ENCODE measurements around the gene PRR7.
"Not testable (repeated sequence)": the region's sequence is repeated elsewhere in the genome, so short reads cannot be mapped to it uniquely, and the experiment has no call there.

PRR7 gene

DNA sequence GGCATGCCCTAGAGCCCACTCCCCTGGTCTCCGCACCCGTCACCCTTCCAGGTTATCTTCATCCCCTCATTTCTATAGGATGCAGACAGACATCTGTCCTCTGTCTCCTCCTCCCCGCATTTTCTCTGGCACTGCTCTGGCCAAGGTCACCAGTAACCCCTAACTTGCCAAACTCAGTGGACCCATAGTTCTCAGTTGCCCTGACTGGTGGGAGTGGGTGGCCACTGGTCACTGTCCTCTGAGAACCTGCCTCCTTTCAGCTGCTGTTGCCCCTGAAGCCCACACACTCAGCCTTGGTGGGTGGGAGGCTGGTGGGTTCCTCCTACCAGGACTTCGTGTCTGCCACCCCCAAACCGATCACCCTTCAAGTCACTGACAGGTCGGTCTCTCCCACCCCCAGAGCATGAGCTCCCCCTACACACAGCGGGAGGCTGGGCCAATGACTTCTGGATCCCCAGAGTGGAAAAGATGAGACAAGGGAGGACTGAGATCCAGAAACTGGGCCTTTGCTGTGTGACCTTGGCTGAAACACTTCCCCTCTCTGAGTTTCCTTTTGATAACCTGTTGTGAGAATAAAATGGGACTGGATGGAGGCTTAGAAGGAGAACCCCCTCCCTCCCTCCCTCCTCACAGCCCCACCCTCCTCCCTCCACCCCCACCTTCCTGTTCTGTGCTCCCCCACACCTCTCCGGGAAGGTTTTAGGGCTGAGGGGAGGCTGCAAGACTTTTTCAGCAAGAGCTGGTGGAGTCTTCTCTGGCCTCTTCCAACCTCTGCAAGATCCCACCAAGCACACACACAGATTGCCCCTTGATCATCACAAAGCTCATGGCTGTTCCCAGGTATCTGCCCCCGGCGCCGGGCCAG lies 29.2 kb downstream of the PRR7 start:
- no peak overlapping the region for H3K4me3 ChIP-seq
- H3K27ac ChIP-seq = no peak overlapping the region

DNA sequence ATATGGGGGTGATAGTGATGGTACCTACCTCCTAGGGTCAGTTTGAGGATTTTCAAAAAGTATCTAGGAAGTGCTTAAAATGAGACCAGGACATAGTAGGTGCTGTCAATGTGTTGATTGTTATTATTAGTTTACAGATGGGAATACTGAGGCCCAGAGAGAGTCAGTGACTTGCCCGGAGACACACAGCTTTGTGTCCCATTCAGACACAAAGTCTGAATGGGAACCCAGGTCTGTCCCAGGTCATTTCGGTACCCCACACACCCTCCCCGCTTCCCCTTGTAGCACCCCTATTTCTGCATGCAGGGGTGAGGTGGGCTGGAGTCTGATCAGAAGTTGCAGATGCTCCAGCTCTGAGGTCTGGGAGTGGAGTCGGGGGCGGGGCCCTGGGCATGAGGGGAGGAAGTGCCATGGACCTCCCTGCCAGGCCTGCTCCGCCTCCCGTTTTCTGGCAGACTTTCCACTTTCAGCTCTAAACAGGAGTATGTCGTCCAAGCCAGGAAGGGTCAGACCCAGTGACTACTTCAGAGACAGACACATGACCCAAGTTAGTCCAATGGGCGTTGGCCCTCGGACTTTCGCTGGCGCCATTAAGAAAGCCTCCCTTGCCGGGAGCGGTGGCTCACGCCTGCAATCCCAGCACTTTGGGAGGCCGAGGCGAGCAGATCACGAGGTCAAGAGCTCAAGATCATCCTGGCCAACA lies 30.1 kb downstream of the PRR7 start:
- Histone ChIP-seq H3K27ac (no peak overlapping the region), H3K4me3 (no peak overlapping the region)

DNA sequence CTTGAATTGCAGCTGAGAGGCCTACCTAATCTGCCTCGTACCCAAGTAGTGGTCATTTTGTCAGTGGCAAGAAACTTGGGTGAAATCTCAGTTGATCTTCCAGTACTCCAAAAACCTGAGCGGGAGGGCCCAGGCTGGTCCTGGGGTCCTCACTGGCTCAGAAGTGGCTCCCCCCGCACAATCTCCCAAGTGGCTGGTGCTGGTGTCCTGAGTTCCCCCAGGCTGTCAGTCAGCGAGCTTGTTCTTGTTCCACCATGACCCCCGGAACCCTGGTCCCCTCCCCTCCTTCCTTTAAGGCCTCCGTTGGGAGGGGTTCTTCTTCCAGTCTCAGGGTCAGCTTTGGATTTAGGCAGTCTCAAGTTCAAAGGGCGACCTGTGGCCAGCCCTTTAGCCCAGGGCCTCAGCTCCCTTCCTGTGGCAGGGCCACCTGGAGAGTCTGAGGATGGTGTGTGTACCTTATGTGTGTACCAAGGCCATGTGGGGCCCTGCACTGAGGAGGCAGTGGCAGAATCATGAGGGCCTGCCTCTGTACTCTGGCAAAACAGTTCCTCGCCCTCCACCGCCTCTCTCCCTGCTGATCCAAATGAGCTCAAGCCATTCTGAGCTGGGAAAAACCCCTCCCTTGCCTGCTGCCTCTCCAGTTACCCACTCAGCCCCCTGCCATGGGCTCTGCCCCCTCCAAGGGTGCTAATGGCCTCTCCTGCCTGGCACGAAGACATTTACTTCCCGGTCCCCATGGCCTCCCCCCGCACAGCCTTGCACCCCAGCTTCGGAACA lies 31.3 kb downstream of the PRR7 start:
- no peak overlapping the region for H3K4me3 ChIP-seq
- H3K27ac ChIP-seq = peak overlapping the region in 5 of 21 experiments; percentile 3 to 57 (median 47)

DNA sequence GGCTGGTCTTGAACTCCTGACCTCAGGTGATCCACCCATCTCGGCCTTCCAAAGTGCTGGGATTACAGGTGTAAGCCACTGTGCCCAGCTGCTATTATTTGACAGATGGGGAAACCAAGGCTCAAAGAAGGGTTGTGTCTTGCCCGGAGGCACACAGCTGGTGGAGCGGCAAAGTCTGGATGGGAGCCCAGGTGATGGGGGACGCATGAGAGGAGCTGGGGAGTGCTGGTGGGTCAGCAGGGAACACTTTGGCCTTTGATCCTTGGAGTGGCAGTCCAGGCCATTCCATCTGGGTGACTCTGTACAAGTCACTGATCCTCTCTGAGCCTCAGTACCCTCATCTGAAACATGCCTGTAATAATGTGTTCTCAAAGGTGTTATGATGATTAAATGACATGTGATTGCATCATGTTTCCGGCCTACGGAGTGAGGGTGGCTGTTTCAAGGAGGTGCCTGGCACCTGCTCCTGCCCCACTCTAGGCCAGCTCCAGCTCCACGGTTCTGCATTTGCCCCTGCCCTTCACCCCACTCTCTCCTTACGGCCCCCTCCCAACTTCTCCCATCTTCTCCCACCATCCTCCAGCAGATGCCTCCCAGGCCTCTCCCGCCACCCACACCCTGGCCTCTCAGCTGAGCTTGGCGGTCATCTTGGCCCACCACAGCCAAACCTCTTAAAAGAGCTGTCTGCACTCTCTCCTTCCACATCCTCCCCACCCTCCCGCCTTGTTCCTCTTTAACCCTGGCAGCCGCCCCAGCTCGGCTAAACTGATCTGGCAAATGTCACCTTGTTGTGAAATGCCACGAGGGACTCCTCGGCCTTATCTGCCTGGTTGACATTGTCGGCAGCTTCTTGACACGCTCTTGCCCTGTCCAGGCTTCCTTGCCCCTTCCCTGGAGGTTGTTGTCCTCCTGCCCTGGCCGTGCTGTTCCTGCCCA lies 32.4 kb downstream of the PRR7 start:
- H3K4me3 ChIP-seq = no peak overlapping the region
- H3K27ac ChIP-seq = peak overlapping the region in 11 of 21 experiments; percentile 1 to 62 (median 47)

DNA sequence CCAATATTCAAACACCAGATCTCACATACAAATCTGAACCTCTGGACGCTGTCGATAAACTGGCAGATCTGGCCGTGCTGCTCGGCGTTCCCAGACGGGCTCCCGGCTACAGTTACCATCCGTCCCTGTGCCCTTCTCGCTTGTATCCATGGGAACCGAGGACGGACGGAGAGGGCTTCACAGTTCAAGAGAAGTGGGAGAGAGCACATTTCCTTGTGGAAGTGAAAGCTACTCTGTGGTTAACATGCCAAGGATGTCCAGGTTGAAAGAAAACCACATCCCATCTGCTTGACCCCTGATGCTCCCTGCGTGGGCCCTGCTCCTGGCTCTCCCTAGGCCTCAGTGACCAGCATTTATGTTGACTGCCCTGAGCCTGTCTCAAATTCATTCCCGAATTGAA lies 33.2 kb downstream of the PRR7 start:
- Histone ChIP-seq H3K27ac (peak overlapping the region in 10 of 21 experiments; percentile 1 to 58 (median 40)), H3K4me3 (no peak overlapping the region)

DNA sequence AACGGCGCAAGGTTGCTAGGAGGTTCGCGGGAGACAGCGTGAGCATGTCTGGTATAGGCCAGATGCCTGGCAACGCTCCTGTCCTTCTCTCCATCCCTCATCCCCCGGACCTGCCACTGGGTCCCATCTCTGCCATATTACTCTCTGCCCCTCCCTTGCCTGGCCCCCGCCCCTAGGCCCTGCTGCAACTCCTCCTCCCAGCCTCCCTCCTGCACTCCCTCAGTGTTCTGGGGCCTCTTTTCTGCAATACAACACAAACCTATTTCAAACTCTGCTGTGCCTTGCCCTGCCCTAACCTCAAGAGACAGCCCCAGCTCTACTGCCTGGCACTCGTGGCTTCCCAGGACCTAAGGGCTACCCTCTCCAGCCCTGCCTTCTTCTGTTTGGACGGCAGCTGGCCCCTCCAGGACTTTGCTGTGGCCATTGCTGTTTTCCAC lies 35.8 kb downstream of the PRR7 start:
- Histone ChIP-seq H3K4me3 (no peak overlapping the region), H3K27ac (no peak overlapping the region)

DNA sequence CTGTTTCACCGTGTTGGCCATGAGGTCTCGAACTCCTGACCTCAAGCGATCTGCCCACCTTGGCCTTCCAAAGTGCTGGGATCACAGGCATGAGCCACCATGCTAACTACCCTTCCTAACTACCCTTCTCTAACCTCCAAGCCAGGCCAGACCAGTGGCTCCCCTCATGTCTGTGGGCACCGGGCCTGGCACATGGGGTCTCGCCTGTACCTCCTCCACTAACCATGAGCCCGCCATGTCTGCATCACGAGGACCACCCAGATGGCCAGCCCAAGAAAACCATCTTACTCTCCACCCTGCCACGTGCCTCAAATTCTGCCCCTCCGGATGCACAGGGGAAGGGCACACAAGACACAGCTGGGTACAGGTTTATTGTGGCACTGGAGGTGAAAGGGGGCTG lies 36.4 kb downstream of the PRR7 start:
- Histone ChIP-seq H3K4me3 (no peak overlapping the region), H3K27ac (no peak overlapping the region)

DNA sequence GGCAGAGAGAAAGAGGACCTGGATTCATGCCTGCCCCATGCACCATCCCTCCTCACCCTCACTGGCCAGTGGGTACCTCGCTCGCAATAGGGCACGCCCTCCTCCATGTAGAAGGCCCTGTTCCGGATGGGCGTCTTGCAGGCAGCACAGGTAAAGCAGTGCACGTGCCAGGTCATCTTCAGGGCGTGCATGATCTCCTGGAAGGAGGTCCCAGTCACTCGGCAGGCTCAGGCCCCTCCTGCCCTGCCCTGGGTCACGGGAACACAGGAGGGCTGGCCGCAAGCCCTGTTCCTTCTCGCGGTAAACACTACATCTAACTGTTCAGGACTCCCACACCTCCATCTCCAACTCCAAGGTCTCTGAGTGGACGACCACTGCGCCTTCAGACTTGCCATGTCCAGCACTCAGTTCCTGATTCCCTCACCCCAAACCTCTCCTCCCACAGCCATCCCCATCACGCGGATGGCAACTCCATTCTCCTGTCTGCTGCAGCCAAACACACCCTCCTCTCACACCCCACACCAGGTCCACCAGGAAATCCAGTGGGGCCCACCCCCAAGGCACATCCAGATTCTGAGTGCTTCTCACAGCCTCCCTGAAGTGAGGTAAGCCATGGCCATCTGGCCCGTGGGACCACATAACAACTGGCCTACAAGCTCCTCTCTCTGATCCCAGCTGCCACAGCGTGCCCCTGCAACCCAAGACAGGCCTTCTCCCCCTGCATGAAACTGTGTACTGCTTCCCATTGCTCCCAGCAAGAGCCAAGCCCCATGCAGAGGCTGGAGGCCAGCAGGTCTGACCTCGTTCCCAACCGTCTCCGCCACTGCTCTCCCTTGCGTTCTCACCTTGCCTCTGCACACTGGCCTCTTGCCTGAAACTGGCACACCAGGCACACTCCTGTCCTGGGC lies 37.6 kb downstream of the PRR7 start:
- no peak overlapping the region for H3K27ac ChIP-seq
- H3K4me3 ChIP-seq = no peak overlapping the region

DNA sequence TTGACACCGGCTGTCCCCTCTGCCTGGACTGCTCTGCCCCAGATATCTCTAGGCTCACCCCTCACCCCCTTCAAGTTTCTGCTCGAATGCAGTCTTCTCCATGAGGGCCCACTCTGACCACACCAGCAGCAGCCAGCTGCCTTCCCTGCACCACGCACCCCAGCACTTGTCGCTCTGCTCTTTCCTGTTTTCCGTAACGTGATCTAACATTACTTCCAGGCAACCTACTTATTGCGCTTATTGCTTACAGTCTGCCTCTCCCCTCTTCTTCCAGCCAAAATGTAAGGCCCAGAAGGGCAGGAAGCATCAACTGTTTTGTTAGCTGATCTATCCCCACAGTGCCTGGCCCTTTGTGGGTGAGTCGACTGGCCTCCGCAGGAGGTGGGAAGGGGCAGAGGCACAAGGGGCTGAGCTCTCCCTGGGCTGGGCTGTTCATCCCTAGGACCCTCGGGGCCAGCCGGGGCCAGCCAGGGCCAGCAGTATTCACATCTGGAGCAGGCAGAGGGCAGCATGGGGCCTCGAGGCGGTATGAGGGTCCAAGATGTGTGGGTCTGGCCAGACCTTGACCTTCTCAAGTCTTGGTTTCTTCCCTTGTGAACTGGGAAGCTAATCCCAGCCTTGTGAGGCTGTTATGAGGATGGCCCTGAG lies 38.4 kb downstream of the PRR7 start:
- Histone ChIP-seq H3K4me3 (no peak overlapping the region), H3K27ac (no peak overlapping the region)

DNA sequence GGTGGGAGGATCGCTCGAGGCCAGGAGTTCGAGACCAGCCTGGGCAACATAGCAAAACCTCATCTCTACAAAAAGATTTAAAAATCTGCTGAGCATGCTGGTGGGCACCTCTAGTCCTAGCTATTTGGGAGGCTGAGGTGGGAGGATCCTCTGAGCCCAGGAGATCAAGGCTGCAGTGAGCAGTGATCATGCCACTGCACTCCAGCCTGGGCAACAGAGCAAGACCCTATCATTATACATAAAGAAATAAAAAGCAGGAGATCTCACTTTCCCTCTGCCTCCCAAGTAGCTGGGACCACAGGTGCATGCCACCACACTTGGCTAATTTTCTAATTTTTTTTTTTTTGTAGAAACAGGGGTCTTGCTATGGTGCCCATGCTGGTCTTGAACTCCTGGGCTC lies 39.1 kb downstream of the PRR7 start:
- not testable (repeated sequence) for H3K27ac ChIP-seq, H3K4me3 ChIP-seq

DNA sequence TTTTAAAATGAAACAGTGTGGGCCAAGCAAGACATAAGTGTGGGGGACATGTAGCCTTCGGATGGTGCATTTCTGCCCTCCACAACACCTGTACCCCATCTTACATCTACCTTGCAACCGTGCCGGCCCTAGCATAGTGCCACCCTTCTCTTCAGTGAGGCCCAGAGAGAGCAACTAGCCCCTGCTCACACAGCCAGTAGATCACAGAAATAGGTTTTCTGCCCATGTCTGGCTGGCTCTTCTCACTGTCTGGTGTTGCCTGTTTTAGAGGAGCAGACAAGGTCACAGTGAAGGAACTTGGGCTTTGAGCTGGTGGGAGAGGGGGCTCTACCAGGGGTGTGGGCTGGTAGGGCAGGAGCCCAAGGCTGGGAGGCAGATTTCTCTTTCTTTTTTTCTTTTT lies 39.6 kb downstream of the PRR7 start:
- Histone ChIP-seq H3K4me3 (no peak overlapping the region), H3K27ac (no peak overlapping the region)

DNA sequence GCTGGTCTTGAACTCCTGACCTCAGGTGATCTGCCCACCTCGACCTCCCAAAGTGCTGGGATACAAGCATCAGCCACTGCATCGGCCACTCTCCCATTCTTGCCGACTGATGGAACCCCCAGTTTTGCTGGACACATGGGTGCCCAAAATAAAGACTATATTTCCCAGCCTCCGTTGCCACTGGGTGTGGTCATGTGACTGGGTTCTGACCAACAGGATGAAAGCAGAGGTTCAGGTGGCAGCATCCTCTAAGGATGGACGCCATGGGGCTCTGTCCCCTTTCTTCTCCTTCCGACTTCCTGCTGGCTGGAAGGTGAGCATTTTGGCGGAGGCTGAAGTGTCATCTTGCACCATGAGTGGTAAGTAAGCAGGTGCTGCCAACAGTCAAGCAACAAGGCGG lies 40.5 kb downstream of the PRR7 start:
- no peak overlapping the region for H3K4me3 ChIP-seq
- no peak overlapping the region for H3K27ac ChIP-seq

DNA sequence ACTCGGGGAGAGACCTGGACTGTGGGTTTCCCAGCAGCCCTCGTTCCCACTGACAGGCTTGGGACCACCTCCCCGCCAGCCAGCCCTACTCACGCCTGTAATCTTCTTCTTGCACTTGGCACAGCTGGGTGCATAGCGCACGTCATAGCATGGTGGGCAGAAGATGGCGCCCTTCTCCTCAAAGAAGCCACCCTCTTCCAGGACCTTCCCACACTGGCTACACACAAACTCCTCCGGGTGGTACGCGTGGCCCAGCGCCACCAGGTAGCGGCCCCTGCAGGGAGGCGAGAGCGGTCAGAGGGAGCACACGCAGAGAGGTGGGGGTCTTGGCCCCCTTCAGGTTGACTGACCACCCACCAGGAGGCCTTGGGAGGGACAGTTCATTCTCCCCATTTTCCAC lies 41.4 kb downstream of the PRR7 start:
- Histone ChIP-seq H3K4me3 (no peak overlapping the region), H3K27ac (no peak overlapping the region)

DNA sequence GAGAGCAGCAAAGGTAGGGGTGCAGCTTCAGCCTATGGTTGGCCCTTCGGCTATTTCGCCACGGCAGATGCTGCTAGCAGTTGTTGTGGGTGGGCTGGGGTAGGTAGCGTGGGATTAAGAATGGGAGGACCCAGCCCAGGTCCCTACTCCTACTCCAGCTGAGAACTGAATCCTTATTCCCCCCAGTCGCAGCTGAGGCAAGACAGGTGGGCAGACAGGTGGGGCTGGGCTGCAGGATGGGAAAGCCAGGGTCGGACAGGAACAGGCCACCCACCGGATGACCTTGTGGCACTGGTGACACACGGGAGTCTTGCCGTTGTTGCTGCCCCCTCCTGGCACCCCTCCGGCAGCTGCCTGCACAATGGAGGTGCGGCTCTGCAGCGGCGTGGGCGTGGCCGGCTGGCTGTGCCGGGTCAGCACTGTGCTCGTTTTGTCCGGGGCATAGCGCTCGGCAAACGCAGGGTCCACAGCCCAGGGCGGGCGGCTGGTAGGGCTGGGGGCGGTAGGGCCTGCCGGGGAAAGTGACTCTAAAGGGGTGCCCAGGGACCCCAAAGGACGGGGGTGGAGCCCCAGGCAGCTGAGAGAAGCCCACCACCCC lies 42.6 kb downstream of the PRR7 start:
- H3K27ac ChIP-seq = no peak overlapping the region
- no peak overlapping the region for H3K4me3 ChIP-seq

DNA sequence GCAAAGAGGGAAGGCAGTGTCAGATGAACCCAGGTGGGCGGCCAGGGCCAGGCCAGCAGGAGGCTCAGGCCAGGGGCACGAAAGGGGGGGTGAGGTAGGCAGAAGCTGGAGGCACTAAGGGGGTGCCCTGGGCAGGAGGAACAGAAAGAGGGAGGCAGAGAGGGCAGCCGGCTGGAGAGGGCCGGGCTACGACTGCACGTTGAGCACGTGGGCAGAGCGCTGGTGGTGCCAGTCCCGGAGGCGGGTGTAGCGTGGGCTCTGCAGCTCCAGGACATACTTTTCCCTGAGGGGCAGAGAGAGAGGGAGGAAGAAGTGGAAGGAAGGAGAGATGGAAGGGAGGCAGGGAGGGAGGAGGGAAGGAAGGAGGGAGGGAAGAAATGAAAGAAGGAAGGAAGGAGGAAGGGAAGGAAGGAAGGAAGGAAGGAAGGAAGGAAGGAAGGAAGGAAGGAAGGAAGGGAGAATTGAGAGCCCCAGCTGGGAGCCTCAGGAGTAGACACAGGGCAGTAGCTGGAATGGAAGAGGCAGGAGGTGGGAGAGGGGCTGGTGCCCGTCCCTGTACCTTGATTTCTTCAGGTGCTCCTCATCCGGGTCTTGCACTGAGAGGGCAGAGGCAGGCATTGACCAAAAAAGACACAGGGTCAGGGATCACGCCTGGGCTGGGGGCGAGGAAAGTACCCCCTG lies 43.8 kb downstream of the PRR7 start:
- Histone ChIP-seq H3K27ac (no peak overlapping the region), H3K4me3 (no peak overlapping the region)

DNA sequence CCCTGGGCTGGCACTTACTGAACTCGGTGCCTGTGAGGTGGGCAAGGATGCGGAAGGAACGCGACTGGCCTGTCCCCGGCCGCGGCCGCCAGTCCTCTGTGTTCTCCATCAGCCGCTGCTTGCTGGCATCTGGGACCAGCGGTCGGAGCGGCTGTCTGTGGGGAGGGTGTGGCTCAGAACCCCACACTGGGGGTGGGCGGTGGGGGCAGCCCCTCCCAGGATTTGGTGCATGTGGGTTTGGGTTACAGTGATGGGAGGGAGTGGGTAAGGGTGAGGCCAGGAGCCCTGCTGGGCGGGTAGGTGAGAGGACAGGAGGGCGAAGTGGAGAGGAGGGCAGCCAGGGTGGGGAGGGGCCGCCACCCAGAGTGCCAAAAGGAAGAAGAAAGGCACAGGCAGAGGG lies 44.4 kb downstream of the PRR7 start:
- Histone ChIP-seq H3K27ac (no peak overlapping the region), H3K4me3 (no peak overlapping the region)

DNA sequence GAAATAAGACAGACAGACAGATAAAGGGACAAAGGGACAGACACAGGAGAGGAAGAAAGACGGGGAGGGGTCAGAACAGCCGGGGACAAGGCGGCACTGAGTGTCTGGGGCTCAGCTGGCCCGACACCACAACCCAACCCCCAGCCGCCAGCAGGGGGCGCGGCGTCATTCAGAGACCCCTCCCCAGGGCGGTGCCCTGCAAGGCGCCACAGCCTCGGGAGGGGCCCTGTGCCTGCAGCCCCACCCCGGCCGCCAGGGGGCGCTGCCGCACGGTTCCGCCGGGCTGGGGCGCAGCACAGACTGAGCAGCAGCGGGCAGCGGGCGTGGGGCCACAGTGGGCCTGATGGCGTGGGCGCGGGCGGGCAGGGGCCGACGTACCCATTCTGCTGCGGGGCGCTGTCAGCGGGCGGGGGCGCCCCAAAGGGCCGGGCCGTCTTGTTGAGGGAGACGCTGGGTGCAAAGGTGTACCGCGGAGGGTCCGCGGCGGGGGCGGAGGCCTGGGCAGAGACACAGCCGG lies 44.9 kb downstream of the PRR7 start:
- H3K4me3 ChIP-seq = no peak overlapping the region
- peak overlapping the region in 1 of 21 experiments; percentile 6 for H3K27ac ChIP-seq
